AG09319 (cell line): ENCODE measurements around the gene FRRS1.

Experiments
- DNase-seq: peaks from one replicate; pipeline ENCODE4 v3.0.0-alpha.2; 2010; ENCODE audit warnings: low read depth; ENCODE audit errors: extremely low read depth
- TF ChIP-seq, protein P1 (sequence below): IDR thresholded peaks from 2 replicates; pipeline ENCODE4 v1.5.1; 2011; ENCODE audit warnings: low read depth, mild to moderate bottlenecking, inconsistent platforms, low read length, moderate library complexity

FRRS1 gene

DNA sequence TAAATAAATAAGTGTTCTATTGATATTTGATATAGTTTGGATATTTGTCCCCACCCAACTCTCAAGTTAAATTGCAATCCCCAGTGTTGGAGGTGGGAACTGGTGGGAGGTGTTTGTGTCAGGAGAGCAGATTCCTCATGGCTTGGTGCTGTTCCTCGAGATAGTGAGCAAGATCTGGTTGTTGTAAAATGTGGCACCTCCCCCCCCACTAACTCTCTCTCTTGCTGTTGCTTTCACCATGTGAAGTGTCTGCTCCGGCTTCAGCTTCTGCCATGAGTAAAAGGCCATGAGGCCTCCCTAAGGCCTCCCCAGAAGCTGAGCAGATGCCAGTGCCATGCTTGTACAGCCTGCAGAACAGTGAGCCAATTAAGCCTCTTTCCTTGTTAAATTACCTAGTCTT lies 20.8 kb downstream of the FRRS1 start:
- no peak for DNase-seq
- TF ChIP-seq, protein P1, sequence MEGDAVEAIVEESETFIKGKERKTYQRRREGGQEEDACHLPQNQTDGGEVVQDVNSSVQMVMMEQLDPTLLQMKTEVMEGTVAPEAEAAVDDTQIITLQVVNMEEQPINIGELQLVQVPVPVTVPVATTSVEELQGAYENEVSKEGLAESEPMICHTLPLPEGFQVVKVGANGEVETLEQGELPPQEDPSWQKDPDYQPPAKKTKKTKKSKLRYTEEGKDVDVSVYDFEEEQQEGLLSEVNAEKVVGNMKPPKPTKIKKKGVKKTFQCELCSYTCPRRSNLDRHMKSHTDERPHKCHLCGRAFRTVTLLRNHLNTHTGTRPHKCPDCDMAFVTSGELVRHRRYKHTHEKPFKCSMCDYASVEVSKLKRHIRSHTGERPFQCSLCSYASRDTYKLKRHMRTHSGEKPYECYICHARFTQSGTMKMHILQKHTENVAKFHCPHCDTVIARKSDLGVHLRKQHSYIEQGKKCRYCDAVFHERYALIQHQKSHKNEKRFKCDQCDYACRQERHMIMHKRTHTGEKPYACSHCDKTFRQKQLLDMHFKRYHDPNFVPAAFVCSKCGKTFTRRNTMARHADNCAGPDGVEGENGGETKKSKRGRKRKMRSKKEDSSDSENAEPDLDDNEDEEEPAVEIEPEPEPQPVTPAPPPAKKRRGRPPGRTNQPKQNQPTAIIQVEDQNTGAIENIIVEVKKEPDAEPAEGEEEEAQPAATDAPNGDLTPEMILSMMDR = no peak

DNA sequence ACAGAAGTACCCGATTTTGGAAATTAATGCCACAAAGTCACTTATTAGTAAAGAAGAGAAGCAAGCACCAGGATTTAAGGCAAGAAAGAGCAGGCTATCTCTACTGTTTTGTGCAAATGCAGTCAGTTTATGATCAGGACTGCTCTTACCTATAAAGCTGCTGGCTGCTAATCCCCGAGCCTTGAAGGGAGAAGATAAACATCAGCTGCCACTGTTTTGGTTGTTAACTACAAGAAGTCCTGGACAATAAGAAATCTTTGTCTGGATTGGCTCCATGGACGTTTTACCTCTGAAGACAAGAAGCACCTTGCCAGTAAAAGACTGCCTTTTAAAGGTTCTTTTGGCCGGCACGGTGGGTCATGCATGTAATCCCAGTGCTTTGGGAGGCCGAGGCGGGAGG lies 21.4 kb downstream of the FRRS1 start:
- TF ChIP-seq, protein P1 = no peak
- no peak for DNase-seq

DNA sequence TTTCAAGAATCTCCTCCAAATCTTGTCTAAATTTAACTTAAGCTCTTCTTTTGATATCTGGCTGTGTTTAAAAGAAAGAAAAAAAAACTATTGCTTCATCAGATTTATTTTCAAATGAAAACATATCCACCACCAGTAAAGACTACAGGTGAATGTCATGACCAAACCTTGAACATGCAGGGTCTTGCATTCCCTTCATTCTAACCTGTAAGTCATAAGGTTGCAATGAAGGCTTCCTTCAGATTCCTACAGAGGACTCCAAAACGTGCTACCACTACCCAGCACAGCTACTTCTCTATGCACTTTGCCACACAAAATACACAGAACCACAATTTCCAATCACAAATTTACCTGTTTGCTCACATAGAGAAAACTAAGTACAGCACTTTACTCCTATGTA lies 26.3 kb downstream of the FRRS1 start:
- no peak for DNase-seq
- TF ChIP-seq, protein P1 = no peak

DNA sequence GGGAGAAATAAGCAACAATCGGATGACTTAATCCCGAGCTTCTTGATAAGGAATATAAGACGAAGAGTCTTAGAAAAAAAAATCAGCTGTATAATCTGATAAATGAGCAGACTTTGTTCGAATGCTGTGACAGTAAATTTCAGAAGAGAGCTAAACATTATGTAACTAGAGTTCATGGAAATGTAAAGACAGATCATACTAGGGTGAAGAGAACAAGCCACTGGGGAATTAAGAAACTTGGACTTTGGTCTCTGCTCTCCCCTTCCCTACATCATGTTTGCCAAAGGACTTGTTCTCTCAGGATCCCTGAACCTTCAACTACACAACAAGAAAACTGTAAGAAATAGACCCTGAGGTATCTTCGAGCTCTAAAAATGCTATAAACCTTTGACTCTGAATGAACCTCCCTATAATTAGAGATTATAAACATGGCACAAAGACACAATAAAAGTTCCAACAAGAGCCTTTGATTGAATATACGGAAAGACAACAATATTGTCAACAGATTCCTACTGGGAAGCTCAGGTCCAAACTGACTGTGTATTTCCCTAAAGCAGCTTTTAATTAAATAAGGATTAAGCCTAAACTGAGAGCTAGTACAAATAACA lies 27.5 kb downstream of the FRRS1 start:
- TF ChIP-seq, protein P1 = no peak

GRCh38 chr1:99737016-99737415 lies 29.4 kb downstream of the FRRS1 start:
- peak; percentile 15 for DNase-seq
- TF ChIP-seq, protein P1 = peak; percentile 46

More for the DNA sequence above, 27.5 kb downstream of the FRRS1 start:
- DNase-seq = no peak

- TF ChIP-seq, protein P1 = no peak
- DNase-seq = no peak
Observed at GRCh38 chr1:99735852-99736251, 30.6 kb downstream of the FRRS1 start.

- TF ChIP-seq, protein P1 = no peak
- no peak for DNase-seq
Observed at GRCh38 chr1:99731384-99731783, 35.1 kb downstream of the FRRS1 start.
